Activated B cell treated with CpG ODN at 0.5 μM for 24 hours (primary cell): ENCODE results near the gene DDI2. TPM values are rescaled to one million over a fixed set of nuclear protein-coding genes. Genes with fewer than 3 reads are reported as not detected.

Experiments used
- ATAC-seq: fragments of 200-7000 bp; cut with Tn5 transposase; one replicate; pipeline ENCODE4 v1.10.0; 2021; ENCODE audit warnings: low read depth, mild to moderate bottlenecking, moderate library complexity
- CTCF ChIA-PET: fragments of 350-600 bp; sonication (Branson Sonifier 250); formaldehyde crosslinking; loops from one replicate; lab custom pipeline; 2021; ENCODE audit warnings: antibody characterized with exemption; lab: Charles Lee
- POLR2A ChIA-PET: fragments of 350-600 bp; sonication (Branson Sonifier 250); formaldehyde crosslinking; loops from one replicate; lab custom pipeline; 2021; ENCODE audit warnings: antibody characterized with exemption; lab: Charles Lee
- DNase-seq: peaks from one replicate; pipeline ENCODE4 v3.0.0; 2022
- H3K27ac Mint-ChIP-seq: one replicate; pipeline ENCODE4 v1.8.0; 2020; ENCODE audit warnings: mixed read lengths
- H3K27me3 Mint-ChIP-seq: one replicate; pipeline ENCODE4 v1.8.0; 2021; ENCODE audit warnings: mixed read lengths
- H3K36me3 Mint-ChIP-seq: one replicate; pipeline ENCODE4 v1.8.0; 2021; ENCODE audit warnings: low read depth, mixed read lengths
- H3K4me1 Mint-ChIP-seq: one replicate; pipeline ENCODE4 v1.8.0; 2021; ENCODE audit warnings: mixed read lengths
- H3K4me3 Mint-ChIP-seq: one replicate; pipeline ENCODE4 v1.8.0; 2020; ENCODE audit warnings: mild to moderate bottlenecking, mixed read lengths
- H3K9me3 Mint-ChIP-seq: one replicate; pipeline ENCODE4 v1.8.0; 2020; ENCODE audit warnings: mixed read lengths
- CTCF ChIP-seq: fragments of 200-600 bp; IDR thresholded peaks from one replicate; pipeline ENCODE4 v1.8.0; 2022; ENCODE audit warnings: antibody characterized with exemption, mild to moderate bottlenecking
- intact Hi-C: fragments of 100-400 bp; cut with micrococcal nuclease; formaldehyde crosslinking; loops from one replicate; pipeline ENCODE4 v1.15.1; 2024
- total RNA-seq: library from RNA; stranded (reverse); gene quantifications from 2 replicates; pipeline ENCODE4 v1.2.3, GENCODE V29; 2022

Gene DDI2
- total RNA-seq, 1 donor from 2014 or later = 59.1 TPM

DNA sequence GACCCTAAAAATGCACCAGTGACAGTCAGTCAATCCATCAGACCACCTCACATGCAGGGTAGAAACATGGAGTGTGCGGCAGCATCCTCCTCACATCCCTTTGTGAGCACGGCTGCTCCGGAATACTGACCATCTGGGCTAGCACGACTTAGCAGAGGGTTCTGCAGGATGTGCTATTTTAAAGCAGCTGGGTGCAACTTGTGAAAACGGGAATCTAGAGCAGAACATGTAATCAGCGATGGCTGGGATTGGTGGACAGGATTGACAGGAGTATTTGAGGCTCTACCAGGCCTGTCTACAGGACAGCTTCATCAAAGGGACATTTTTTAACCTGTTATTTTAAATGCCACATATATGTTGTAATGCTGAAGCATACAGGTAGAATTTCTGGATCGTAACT is 50.1 kb downstream of the DDI2 start:
- H3K4me1 Mint-ChIP-seq = peaks cover 6% of the 10 kb centered on the region
- H3K27ac Mint-ChIP-seq = no peak overlapping the region
- intact Hi-C loops = no loop called here

DNA sequence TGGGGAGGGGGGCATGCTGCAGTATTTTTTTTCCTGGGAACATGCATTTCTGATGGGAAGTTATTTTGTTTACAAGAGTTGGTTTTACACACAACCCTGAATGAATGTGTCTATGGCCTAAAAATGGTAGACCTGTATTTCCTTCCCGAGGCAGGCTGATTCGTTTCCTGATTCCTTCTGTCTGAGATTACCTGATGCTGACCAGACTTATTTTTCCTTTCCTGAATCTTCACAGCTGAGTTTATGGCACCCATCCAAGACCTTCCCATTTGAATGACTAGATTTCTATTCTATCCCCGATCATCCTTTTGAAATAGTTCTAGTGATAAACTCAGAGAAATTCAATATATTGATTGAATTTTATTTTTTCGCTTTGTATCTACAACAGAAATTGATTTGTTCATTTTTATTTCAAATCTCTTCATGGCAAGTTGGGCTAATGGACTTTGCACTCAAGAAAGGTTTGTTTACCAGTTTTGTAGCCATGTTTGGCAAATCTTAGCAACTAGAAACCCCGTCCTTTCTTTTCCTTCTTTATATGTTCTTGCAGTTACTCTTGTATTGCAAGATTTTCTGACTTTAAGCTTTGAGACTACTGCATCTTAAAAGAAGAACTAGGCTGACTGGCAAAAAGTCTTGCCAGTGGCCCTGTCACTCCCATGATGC is 51.0 kb downstream of the DDI2 start:
- peaks cover 6% of the 10 kb centered on the region for H3K4me1 Mint-ChIP-seq
- H3K27me3 Mint-ChIP-seq = no peaks in the 10 kb centered on the region
- TF ChIP-seq CTCF = no peak
- ATAC-seq (no peak), DNase-seq (no peak)
- intact Hi-C loops = no loop called here
- no peaks in the 10 kb centered on the region for H3K9me3 Mint-ChIP-seq
- POLR2A ChIA-PET = no interaction called here
- CTCF ChIA-PET = no interaction called here
- no peak overlapping the region for H3K4me3 Mint-ChIP-seq
- peaks cover 12% of the 10 kb centered on the region for H3K36me3 Mint-ChIP-seq
- H3K27ac Mint-ChIP-seq = no peak overlapping the region

More for the DNA sequence above, 50.1 kb downstream of the DDI2 start:
- H3K36me3 Mint-ChIP-seq = peaks cover 18% of the 10 kb centered on the region
- no peak for TF ChIP-seq CTCF
- ATAC-seq (no peak), DNase-seq (no peak)
- no peaks in the 10 kb centered on the region for H3K27me3 Mint-ChIP-seq
- H3K4me3 Mint-ChIP-seq = no peak overlapping the region
- H3K9me3 Mint-ChIP-seq = no peaks in the 10 kb centered on the region
- CTCF ChIA-PET = no interaction called here
- POLR2A ChIA-PET = no interaction called here

DNA sequence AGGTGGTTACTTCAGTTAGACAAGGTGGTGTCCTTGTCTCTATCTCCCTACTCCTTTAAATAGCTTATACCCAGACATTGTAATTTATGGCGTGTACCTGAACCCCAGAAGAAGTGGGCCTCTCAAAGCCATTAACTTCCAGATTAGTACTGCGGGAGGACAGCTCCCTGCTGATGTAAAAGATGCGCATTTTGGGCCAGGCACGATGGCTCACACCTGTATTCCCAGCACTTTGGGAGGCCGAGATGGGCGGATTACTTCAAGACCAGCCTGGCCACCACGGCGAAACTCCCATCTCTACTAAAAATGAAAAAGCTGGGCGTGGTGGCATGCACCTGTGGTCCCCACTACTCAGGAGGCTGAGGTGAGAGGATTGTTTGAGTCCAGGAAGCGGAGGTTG is 51.8 kb downstream of the DDI2 start:
- no peak overlapping the region for H3K27ac Mint-ChIP-seq
- H3K4me3 Mint-ChIP-seq = no peak overlapping the region
- H3K27me3 Mint-ChIP-seq = no peaks in the 10 kb centered on the region
- H3K9me3 Mint-ChIP-seq = no peaks in the 10 kb centered on the region
- ChIA-PET CTCF (no interaction called here), POLR2A (interaction anchor here (1.9 kb wide), 1 partner anchor 13 kb away, joined by 5 read pairs; no protein-coding TSS in a partner anchor)
- intact Hi-C loops = no loop called here
- DNase-seq (no peak), ATAC-seq (no peak)
- peaks cover 10% of the 10 kb centered on the region for H3K36me3 Mint-ChIP-seq
- TF ChIP-seq CTCF = no peak
- H3K4me1 Mint-ChIP-seq = peaks cover 6% of the 10 kb centered on the region

DNA sequence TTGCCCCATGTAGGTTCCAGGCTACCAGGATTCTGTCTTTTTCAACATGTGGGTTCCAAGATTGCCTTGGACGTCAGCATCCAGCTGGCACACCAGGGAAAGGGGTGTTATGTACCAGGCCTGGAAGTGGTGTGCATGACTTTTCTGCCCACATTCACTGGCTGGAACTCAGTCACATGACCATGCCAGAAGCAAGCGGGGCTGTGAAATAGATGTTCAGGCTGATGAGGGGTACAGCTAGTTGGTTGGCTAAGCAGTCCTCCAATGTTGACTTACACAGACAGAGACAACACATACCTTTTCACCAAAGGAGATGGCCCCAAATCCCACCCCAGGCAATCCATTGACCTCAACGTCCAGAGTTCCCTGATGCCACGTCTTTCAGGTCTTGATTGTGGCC is 52.6 kb downstream of the DDI2 start:
- H3K4me1 Mint-ChIP-seq = peaks cover 10% of the 10 kb centered on the region
- POLR2A ChIA-PET = interaction anchor here (1.9 kb wide), 1 partner anchor 12 kb away, joined by 5 read pairs; no protein-coding TSS in a partner anchor
- ATAC-seq = no peak

More for the DNA sequence above, 52.6 kb downstream of the DDI2 start:
- intact Hi-C loops = no loop called here
- Mint-ChIP-seq H3K36me3 (peaks cover 6% of the 10 kb centered on the region), H3K27ac (no peak overlapping the region), H3K9me3 (no peaks in the 10 kb centered on the region), H3K4me3 (no peak overlapping the region), H3K27me3 (no peaks in the 10 kb centered on the region)
- no peak for TF ChIP-seq CTCF
- DNase-seq = no peak
- CTCF ChIA-PET = no interaction called here
